ENCODE measurements around the gene ATXN7.

ATXN7 gene

GRCh38 chr3:63979093-63979885 lies 115.6 kb downstream of the ATXN7 start:
- Histone ChIP-seq H3K4me3 (ENCODE audit: low read length) (no peak overlapping the region), H2BK120ac (ENCODE audit: low read depth, low read length) (no peak overlapping the region), H4K5ac (ENCODE audit: low read length) (no peak overlapping the region), H3K9ac (ENCODE audit: low read length) (no peak overlapping the region), H2AK5ac (ENCODE audit: low read length) (no peak overlapping the region), H3K4me2 (ENCODE audit: low read length) (no peak overlapping the region), H3K79me1 (ENCODE audit: low read length) (peaks cover 13% of the 10 kb centered on the region), H3K18ac (ENCODE audit: low read length) (no peak overlapping the region), H3K27ac (ENCODE audit: low read depth, low read length) (no peak overlapping the region), H3K27me3 (ENCODE audit: insufficient read depth, low read length, poor library complexity) (no peaks in the 10 kb centered on the region), H3K79me2 (ENCODE audit: control insufficient read depth, insufficient read depth, low read length) (peaks cover 6% of the 10 kb centered on the region), H3K4ac (ENCODE audit: low read depth, low read length) (no peak overlapping the region), H4K8ac (ENCODE audit: low read depth, low read length) (no peak overlapping the region), H3K56ac (ENCODE audit: low read length) (no peak overlapping the region), H2BK5ac (ENCODE audit: low read length) (no peak overlapping the region), H3K23ac (ENCODE audit: low read length) (no peak overlapping the region), H3K4me1 (ENCODE audit: control insufficient read depth, low read depth, low read length) (no peaks in the 10 kb centered on the region), H2BK15ac (replicated peaks; ENCODE audit: low read depth) (no peak overlapping the region), H3K36me3 (ENCODE audit: control insufficient read depth, insufficient read depth, low read length) (no peaks in the 10 kb centered on the region)
- WGBS (ENCODE audit: extremely low coverage, insufficient coverage, low lambda C conversion rate) = no CpG with 5 or more reads among the region's 12 CpGs
- no peak for DNase-seq

- H2BK120ac ChIP-seq (ENCODE audit: low read depth, low read length) = no peak overlapping the region
- H3K23ac ChIP-seq (ENCODE audit: low read length) = no peak overlapping the region
- H4K5ac ChIP-seq (ENCODE audit: low read length) = no peak overlapping the region
- no peak overlapping the region for H3K4me3 ChIP-seq (ENCODE audit: low read length)
- H3K79me1 ChIP-seq (ENCODE audit: low read length) = peaks cover 11% of the 10 kb centered on the region
- no peaks in the 10 kb centered on the region for H3K27me3 ChIP-seq (ENCODE audit: insufficient read depth, low read length, poor library complexity)
- no peak overlapping the region for H3K4me2 ChIP-seq (ENCODE audit: low read length)
- no peak overlapping the region for H3K56ac ChIP-seq (ENCODE audit: low read length)
- no peak overlapping the region for H3K27ac ChIP-seq (ENCODE audit: low read depth, low read length)
- H2BK5ac ChIP-seq (ENCODE audit: low read length) = no peak overlapping the region
- no peak overlapping the region for H3K4ac ChIP-seq (ENCODE audit: low read depth, low read length)
- H3K36me3 ChIP-seq (ENCODE audit: control insufficient read depth, insufficient read depth, low read length) = no peaks in the 10 kb centered on the region
- H3K18ac ChIP-seq (ENCODE audit: low read length) = no peak overlapping the region
- DNase-seq = no peak
- peaks cover 3% of the 10 kb centered on the region for H3K79me2 ChIP-seq (ENCODE audit: control insufficient read depth, insufficient read depth, low read length)
- H3K9ac ChIP-seq (ENCODE audit: low read length) = no peak overlapping the region
- H2AK5ac ChIP-seq (ENCODE audit: low read length) = no peak overlapping the region
- no peak overlapping the region for H2BK15ac ChIP-seq (replicated peaks; ENCODE audit: low read depth)
- no peaks in the 10 kb centered on the region for H3K4me1 ChIP-seq (ENCODE audit: control insufficient read depth, low read depth, low read length)
- H4K8ac ChIP-seq (ENCODE audit: low read depth, low read length) = no peak overlapping the region
- WGBS (ENCODE audit: extremely low coverage, insufficient coverage, low lambda C conversion rate) = no CpG with 5 or more reads among the region's 2 CpGs
These were observed 116.4 kb downstream of the ATXN7 start for GRCh38 chr3:63980019-63980418.

GRCh38 chr3:63980830-63981498 lies 117.3 kb downstream of the ATXN7 start:
- H3K4me1 ChIP-seq (ENCODE audit: control insufficient read depth, low read depth, low read length) = no peaks in the 10 kb centered on the region
- H3K4me3 ChIP-seq (ENCODE audit: low read length) = no peak overlapping the region
- H3K9ac ChIP-seq (ENCODE audit: low read length) = no peak overlapping the region
- H3K79me1 ChIP-seq (ENCODE audit: low read length) = peaks cover 8% of the 10 kb centered on the region
- no peak overlapping the region for H2BK120ac ChIP-seq (ENCODE audit: low read depth, low read length)
- no peaks in the 10 kb centered on the region for H3K27me3 ChIP-seq (ENCODE audit: insufficient read depth, low read length, poor library complexity)
- H3K36me3 ChIP-seq (ENCODE audit: control insufficient read depth, insufficient read depth, low read length) = no peaks in the 10 kb centered on the region
- H4K8ac ChIP-seq (ENCODE audit: low read depth, low read length) = no peak overlapping the region
- no peak for DNase-seq
- H2AK5ac ChIP-seq (ENCODE audit: low read length) = no peak overlapping the region
- H3K4ac ChIP-seq (ENCODE audit: low read depth, low read length) = no peak overlapping the region
- H3K27ac ChIP-seq (ENCODE audit: low read depth, low read length) = no peak overlapping the region
- H3K23ac ChIP-seq (ENCODE audit: low read length) = no peak overlapping the region
- H3K18ac ChIP-seq (ENCODE audit: low read length) = no peak overlapping the region
- peaks cover under 1% of the 10 kb centered on the region for H3K79me2 ChIP-seq (ENCODE audit: control insufficient read depth, insufficient read depth, low read length)
- WGBS (ENCODE audit: extremely low coverage, insufficient coverage, low lambda C conversion rate) = no CpG with 5 or more reads among the region's 8 CpGs
- no peak overlapping the region for H4K5ac ChIP-seq (ENCODE audit: low read length)
- H2BK5ac ChIP-seq (ENCODE audit: low read length) = no peak overlapping the region
- H3K4me2 ChIP-seq (ENCODE audit: low read length) = no peak overlapping the region
- no peak overlapping the region for H3K56ac ChIP-seq (ENCODE audit: low read length)
- no peak overlapping the region for H2BK15ac ChIP-seq (replicated peaks; ENCODE audit: low read depth)

GRCh38 chr3:63981980-63982379 lies 118.3 kb downstream of the ATXN7 start:
- Histone ChIP-seq H2BK5ac (ENCODE audit: low read length) (no peak overlapping the region), H3K4me2 (ENCODE audit: low read length) (no peak overlapping the region), H3K36me3 (ENCODE audit: control insufficient read depth, insufficient read depth, low read length) (no peaks in the 10 kb centered on the region), H3K27ac (ENCODE audit: low read depth, low read length) (no peak overlapping the region), H4K8ac (ENCODE audit: low read depth, low read length) (no peak overlapping the region), H3K23ac (ENCODE audit: low read length) (no peak overlapping the region), H3K79me1 (ENCODE audit: low read length) (peaks cover 3% of the 10 kb centered on the region), H3K9ac (ENCODE audit: low read length) (no peak overlapping the region), H3K18ac (ENCODE audit: low read length) (no peak overlapping the region), H3K56ac (ENCODE audit: low read length) (no peak overlapping the region), H3K4ac (ENCODE audit: low read depth, low read length) (no peak overlapping the region), H2BK15ac (replicated peaks; ENCODE audit: low read depth) (no peak overlapping the region), H2AK5ac (ENCODE audit: low read length) (no peak overlapping the region), H2BK120ac (ENCODE audit: low read depth, low read length) (no peak overlapping the region), H3K4me1 (ENCODE audit: control insufficient read depth, low read depth, low read length) (no peaks in the 10 kb centered on the region), H4K5ac (ENCODE audit: low read length) (no peak overlapping the region), H3K79me2 (ENCODE audit: control insufficient read depth, insufficient read depth, low read length) (no peaks in the 10 kb centered on the region), H3K4me3 (ENCODE audit: low read length) (no peak overlapping the region), H3K27me3 (ENCODE audit: insufficient read depth, low read length, poor library complexity) (no peaks in the 10 kb centered on the region)
- WGBS (ENCODE audit: extremely low coverage, insufficient coverage, low lambda C conversion rate) = no CpG with 5 or more reads among the region's 4 CpGs
- no peak for DNase-seq

- Histone ChIP-seq H3K56ac (ENCODE audit: low read length) (no peak overlapping the region), H3K4me1 (ENCODE audit: control insufficient read depth, low read depth, low read length) (no peaks in the 10 kb centered on the region), H2BK15ac (replicated peaks; ENCODE audit: low read depth) (no peak overlapping the region), H4K5ac (ENCODE audit: low read length) (no peak overlapping the region), H2AK5ac (ENCODE audit: low read length) (no peak overlapping the region), H2BK120ac (ENCODE audit: low read depth, low read length) (no peak overlapping the region), H3K27ac (ENCODE audit: low read depth, low read length) (no peak overlapping the region), H3K4me3 (ENCODE audit: low read length) (no peak overlapping the region), H3K4ac (ENCODE audit: low read depth, low read length) (no peak overlapping the region), H3K79me2 (ENCODE audit: control insufficient read depth, insufficient read depth, low read length) (no peaks in the 10 kb centered on the region), H3K23ac (ENCODE audit: low read length) (no peak overlapping the region), H4K8ac (ENCODE audit: low read depth, low read length) (no peak overlapping the region), H3K36me3 (ENCODE audit: control insufficient read depth, insufficient read depth, low read length) (no peaks in the 10 kb centered on the region), H2BK5ac (ENCODE audit: low read length) (no peak overlapping the region), H3K18ac (ENCODE audit: low read length) (no peak overlapping the region), H3K9ac (ENCODE audit: low read length) (no peak overlapping the region), H3K27me3 (ENCODE audit: insufficient read depth, low read length, poor library complexity) (no peaks in the 10 kb centered on the region), H3K4me2 (ENCODE audit: low read length) (no peak overlapping the region), H3K79me1 (ENCODE audit: low read length) (no peaks in the 10 kb centered on the region)
- DNase-seq = no peak
- WGBS (ENCODE audit: extremely low coverage, insufficient coverage, low lambda C conversion rate) = no CpG with 5 or more reads among the region's 3 CpGs
These were observed 120.7 kb downstream of the ATXN7 start for GRCh38 chr3:63984391-63984790.

Data from mesendoderm (in vitro differentiated cells).